Body of pancreas (tissue), 4 donors: ENCODE measurements around the gene UQCRH. TPM values are rescaled to one million over a fixed set of nuclear protein-coding genes. Genes with fewer than 3 reads are reported as not detected.

ENCODE experiments used
- ATAC-seq: fragments of 150-250 bp; one replicate; pipeline ENCODE4 v1.9.1; 2016
- DNase-seq, 4 donors: peaks; one replicate each; pipeline ENCODE4 v3.0.0-alpha.2; 2019
- H3K27ac ChIP-seq, 4 donors: fragments of 200-600 bp; sonication (generic); 1 replicate in 3 of 4; 2 replicates in 1 of 4; pipeline versions ENCODE4 v1.5.1 to v1.6.1; 2016 to 2019; ENCODE audit warnings: mild to moderate bottlenecking in 1 of 4, mixed read lengths in 1 of 4, moderate library complexity in 1 of 4
- H3K27me3 ChIP-seq, 2 donors: fragments of 200-600 bp; sonication (generic); one replicate each; pipeline ENCODE4 v1.6.0; 2016; ENCODE audit warnings: mild to moderate bottlenecking in 1 of 2
- H3K36me3 ChIP-seq, 2 donors: fragments of 200-600 bp; sonication (generic); replicated peaks in 1 of 2; 2 replicates each; pipeline ENCODE4 v1.5.1; 2016; ENCODE audit warnings: low read depth in 2 of 2; ENCODE audit not compliant: insufficient read depth in 1 of 2
- H3K4me1 ChIP-seq: fragments of 200-600 bp; sonication (generic); one replicate; pipeline ENCODE4 v1.6.0; 2016
- H3K4me3 ChIP-seq, 2 donors: fragments of 200-600 bp; sonication (generic); 1 replicate in 1 of 2; 2 replicates in 1 of 2; pipeline ENCODE4 v1.5.1; 2016 to 2019
- H3K9me3 ChIP-seq, 3 donors: fragments of 200-600 bp; sonication (generic); 1 replicate in 2 of 3; 2 replicates in 1 of 3; pipeline ENCODE4 v1.5.1; 2016
- CTCF ChIP-seq, 7 experiments: fragments of 450-650 bp in 4 of 7; fragments of 200-600 bp in 3 of 7; sonication (generic) in 3 of 7; IDR thresholded peaks; one replicate each; pipeline ENCODE4 v1.5.1; 2016 to 2019; ENCODE audit warnings: antibody characterized with exemption in 7 of 7
- POLR2A ChIP-seq, 3 donors: fragments of 450-650 bp; IDR thresholded peaks; one replicate each; pipeline ENCODE4 v1.6.1; 2016; ENCODE audit warnings: antibody characterized with exemption in 3 of 3, mild to moderate bottlenecking in 2 of 3
- WGBS, 2 donors: methylation state at CpG; one replicate each; pipeline ENCODE4 v1.1.5; 2017; 5-methylcytosine and 5-hydroxymethylcytosine counted together
- intact Hi-C: fragments of 100-400 bp; cut with DNase I; formaldehyde crosslinking; loops from one replicate; pipeline ENCODE4 v1.15.1; 2023
- total RNA-seq, 2 donors: library from RNA; depleted of rRNA; stranded (reverse); fragments of >200 nt; gene quantifications; one replicate each; pipeline ENCODE4 v1.1.0, GENCODE V29; 2016

Gene UQCRH
- total RNA-seq, 2 donors from 2014 or later: 92.4 to 195 TPM

GRCh38 chr1:46289976-46290375 lies 13.5 kb upstream of the UQCRH start:
- no peak for TF ChIP-seq POLR2A (IDR thresholded peaks at IDR 0.05)
- no peak for TF ChIP-seq CTCF (IDR thresholded peaks at IDR 0.05)
- Histone ChIP-seq H3K27ac (no peak overlapping the region), H3K4me3 (no peak overlapping the region), H3K36me3 (peaks cover 0 to 8% of the 10 kb centered on the region in 2 donors), H3K4me1 (no peaks in the 10 kb centered on the region), H3K9me3 (no peaks in the 10 kb centered on the region), H3K27me3 (no peaks in the 10 kb centered on the region)
- DNase-seq (no peak), ATAC-seq (no peak)
- 89 to 91% methylated on average over 4 of the region's 4 CpGs for WGBS, 2 donors
- intact Hi-C loops: no loop called here

- H3K27ac ChIP-seq: no peak overlapping the region
- WGBS, 2 donors: 96 to 100% methylated on average over 2 of the region's 2 CpGs
- H3K27me3 ChIP-seq: no peaks in the 10 kb centered on the region
- H3K36me3 ChIP-seq: peaks cover 0 to 8% of the 10 kb centered on the region in 2 donors
- H3K4me1 ChIP-seq: peaks cover 17% of the 10 kb centered on the region
- no peak for ATAC-seq
- no peaks in the 10 kb centered on the region for H3K9me3 ChIP-seq
- TF ChIP-seq CTCF (IDR thresholded peaks at IDR 0.05): no peak
- TF ChIP-seq POLR2A (IDR thresholded peaks at IDR 0.05): no peak
- DNase-seq: no peak
- H3K4me3 ChIP-seq: no peak overlapping the region
- intact Hi-C loops: no loop called here
Observed at GRCh38 chr1:46295306-46295705, 8.2 kb upstream of the UQCRH start.

- no peaks in the 10 kb centered on the region for H3K9me3 ChIP-seq
- peaks cover 31% of the 10 kb centered on the region for H3K4me1 ChIP-seq
- peaks cover 0 to 8% of the 10 kb centered on the region in 2 donors for H3K36me3 ChIP-seq
- intact Hi-C loops: no loop called here
- TF ChIP-seq CTCF (IDR thresholded peaks at IDR 0.05) (no peak), POLR2A (IDR thresholded peaks at IDR 0.05) (no peak)
- ATAC-seq (no peak), DNase-seq (no peak)
- peak overlapping the region in 2 of 4 donors; percentile 14 to 20 for H3K27ac ChIP-seq
- no peak overlapping the region for H3K4me3 ChIP-seq
- no peaks in the 10 kb centered on the region for H3K27me3 ChIP-seq
Observed at GRCh38 chr1:46298387-46298786, 5.1 kb upstream of the UQCRH start.

GRCh38 chr1:46300673-46301405 lies 2.7 kb upstream of the UQCRH start:
- intact Hi-C loops: no loop called here
- no peaks in the 10 kb centered on the region for H3K9me3 ChIP-seq
- DNase-seq: peak in 3 of 4 donors; percentile 24 to 31 (median 25)
- peaks cover 45% of the 10 kb centered on the region for H3K4me1 ChIP-seq
- H3K27me3 ChIP-seq: no peaks in the 10 kb centered on the region
- no peak overlapping the region for H3K4me3 ChIP-seq
- no peak for ATAC-seq
- H3K36me3 ChIP-seq: peaks cover 0 to 8% of the 10 kb centered on the region in 2 donors
- 38 to 49% methylated on average over 6 of the region's 6 CpGs for WGBS, 2 donors
- H3K27ac ChIP-seq: peak overlapping the region; percentile 89 to 97 (median 95)
- TF ChIP-seq POLR2A (IDR thresholded peaks at IDR 0.05): no peak
- no peak for TF ChIP-seq CTCF (IDR thresholded peaks at IDR 0.05)

- H3K4me3 ChIP-seq: peak overlapping the region; percentile 27 to 86
- intact Hi-C loops: no loop called here
- no peaks in the 10 kb centered on the region for H3K27me3 ChIP-seq
- no peak for ATAC-seq
- peak in 1 of 4 donors; percentile 36 for DNase-seq
- H3K27ac ChIP-seq: peak overlapping the region; percentile 89 to 97 (median 95)
- TF ChIP-seq CTCF (IDR thresholded peaks at IDR 0.05) (no peak), POLR2A (IDR thresholded peaks at IDR 0.05) (no peak)
- peaks cover 0 to 8% of the 10 kb centered on the region in 2 donors for H3K36me3 ChIP-seq
- 4 to 8% methylated on average over 17 of the region's 17 CpGs for WGBS, 2 donors
- peaks cover 47% of the 10 kb centered on the region for H3K4me1 ChIP-seq
- no peaks in the 10 kb centered on the region for H3K9me3 ChIP-seq
Observed at GRCh38 chr1:46301406-46301807, 2.1 kb upstream of the UQCRH start.
